GM06990 (cell line): ENCODE results near the gene GPR39.

Experiments used
- DNase-seq: peaks from one replicate; pipeline ENCODE4 v3.0.0-alpha.2; 2011; ENCODE audit not compliant: insufficient read length; ENCODE audit errors: extremely low read depth
- H3K27me3 ChIP-seq: replicated peaks from 2 replicates; pipeline ENCODE4 v1.6.0; 2011; ENCODE audit warnings: low read length; ENCODE audit not compliant: control insufficient read depth, insufficient read depth
- H3K36me3 ChIP-seq: 2 replicates; pipeline ENCODE4 v1.5.1; 2011; ENCODE audit warnings: low read length; ENCODE audit not compliant: control insufficient read depth, insufficient read depth
- H3K4me3 ChIP-seq: replicated peaks from 2 replicates; pipeline ENCODE4 v1.5.1; 2011; ENCODE audit warnings: low read depth, mild to moderate bottlenecking, control low read depth, low read length
- TF ChIP-seq, protein P1 (sequence below): IDR thresholded peaks from 2 replicates; pipeline ENCODE4 v1.5.1; 2011; ENCODE audit warnings: low read length, control low read depth, mild to moderate bottlenecking, inconsistent platforms; ENCODE audit not compliant: insufficient read depth, poor library complexity, severe bottlenecking

The GPR39 gene

DNA sequence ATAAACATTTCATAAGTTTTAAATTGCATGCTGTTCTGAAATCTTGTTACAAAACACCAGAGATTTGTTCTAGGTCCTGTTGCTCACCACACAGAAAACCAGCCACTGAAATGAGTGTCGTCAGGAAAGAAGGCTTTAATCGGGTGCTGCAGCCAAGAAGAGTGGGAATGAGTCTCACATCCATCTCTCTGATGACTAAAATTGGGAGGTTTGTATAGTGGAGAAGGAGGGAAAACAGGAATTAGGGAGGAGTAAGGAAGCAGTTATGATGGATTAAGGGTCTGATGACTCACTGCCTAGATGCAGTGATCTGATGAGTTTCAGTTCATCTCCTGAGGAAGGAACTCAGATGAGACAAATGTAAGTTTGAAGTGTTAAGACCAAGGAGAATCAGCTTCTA, 42.1 kb upstream of the GPR39 start:
- no peak for DNase-seq
- Histone ChIP-seq H3K4me3 (no peak overlapping the region), H3K36me3 (no peaks in the 10 kb centered on the region), H3K27me3 (no peaks in the 10 kb centered on the region)
- TF ChIP-seq, protein P1, sequence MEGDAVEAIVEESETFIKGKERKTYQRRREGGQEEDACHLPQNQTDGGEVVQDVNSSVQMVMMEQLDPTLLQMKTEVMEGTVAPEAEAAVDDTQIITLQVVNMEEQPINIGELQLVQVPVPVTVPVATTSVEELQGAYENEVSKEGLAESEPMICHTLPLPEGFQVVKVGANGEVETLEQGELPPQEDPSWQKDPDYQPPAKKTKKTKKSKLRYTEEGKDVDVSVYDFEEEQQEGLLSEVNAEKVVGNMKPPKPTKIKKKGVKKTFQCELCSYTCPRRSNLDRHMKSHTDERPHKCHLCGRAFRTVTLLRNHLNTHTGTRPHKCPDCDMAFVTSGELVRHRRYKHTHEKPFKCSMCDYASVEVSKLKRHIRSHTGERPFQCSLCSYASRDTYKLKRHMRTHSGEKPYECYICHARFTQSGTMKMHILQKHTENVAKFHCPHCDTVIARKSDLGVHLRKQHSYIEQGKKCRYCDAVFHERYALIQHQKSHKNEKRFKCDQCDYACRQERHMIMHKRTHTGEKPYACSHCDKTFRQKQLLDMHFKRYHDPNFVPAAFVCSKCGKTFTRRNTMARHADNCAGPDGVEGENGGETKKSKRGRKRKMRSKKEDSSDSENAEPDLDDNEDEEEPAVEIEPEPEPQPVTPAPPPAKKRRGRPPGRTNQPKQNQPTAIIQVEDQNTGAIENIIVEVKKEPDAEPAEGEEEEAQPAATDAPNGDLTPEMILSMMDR, result no peak

DNA sequence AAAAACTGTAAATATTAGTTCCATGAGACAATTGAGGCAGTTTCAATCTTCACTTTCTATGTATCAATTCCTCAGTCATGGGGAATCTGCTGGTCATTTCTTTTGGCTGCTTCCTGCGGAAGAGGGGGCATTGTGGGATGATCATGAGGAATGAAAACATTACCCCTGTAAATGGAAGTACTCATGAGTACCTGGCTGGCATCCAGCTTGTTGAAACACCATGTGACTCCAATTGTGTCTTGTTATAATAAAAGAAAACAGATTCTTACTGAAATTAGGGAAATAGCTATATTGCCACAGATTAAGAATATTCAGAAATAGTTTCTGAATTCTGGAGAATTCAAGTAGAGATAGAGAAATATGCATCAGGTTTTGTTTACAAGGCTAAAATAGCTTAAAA, 41.6 kb upstream of the GPR39 start:
- no peaks in the 10 kb centered on the region for H3K27me3 ChIP-seq
- TF ChIP-seq, protein P1, result no peak
- H3K4me3 ChIP-seq, result no peak overlapping the region
- no peaks in the 10 kb centered on the region for H3K36me3 ChIP-seq
- no peak for DNase-seq

DNA sequence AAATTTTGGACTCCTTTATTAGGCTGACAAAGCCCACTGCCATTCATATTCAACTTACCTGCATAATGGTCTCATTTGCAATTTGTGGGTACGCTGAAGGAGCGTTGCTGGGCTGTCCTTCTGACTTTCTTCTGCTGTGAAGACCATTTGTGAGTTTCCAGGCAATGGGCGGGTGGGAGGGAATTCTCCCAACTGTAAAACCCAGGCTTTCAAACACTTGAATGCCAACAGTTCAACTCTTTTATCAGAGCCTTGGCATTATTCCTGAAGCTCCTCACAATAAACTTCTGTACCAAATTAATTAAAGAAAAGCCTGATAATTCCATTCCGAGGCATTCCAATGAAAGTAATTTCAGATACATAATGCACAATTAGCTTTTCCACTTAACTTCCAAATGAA, 35.2 kb upstream of the GPR39 start:
- H3K4me3 ChIP-seq, result no peak overlapping the region
- DNase-seq, result no peak

DNA sequence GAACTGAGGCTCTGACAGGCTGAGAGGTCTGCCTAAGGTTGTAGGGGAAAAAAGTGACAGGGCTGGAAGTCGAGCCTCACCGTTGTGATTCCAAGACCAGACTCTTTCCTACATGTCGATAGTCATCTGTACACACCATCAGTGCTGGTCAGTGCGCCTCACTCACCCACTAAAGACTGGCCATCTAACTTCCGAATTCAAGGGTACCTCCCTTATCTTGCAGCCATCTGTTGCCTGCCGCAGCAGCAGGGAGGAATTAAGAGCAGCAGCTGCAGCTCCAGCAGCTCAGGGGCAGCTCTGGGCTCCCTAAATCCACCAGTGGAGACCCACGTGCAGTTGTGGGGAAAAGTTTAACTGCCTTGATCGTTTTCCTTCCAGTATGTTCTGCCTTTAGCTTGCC, 32.6 kb upstream of the GPR39 start:
- TF ChIP-seq, protein P1, result no peak
- Histone ChIP-seq H3K4me3 (no peak overlapping the region), H3K27me3 (no peaks in the 10 kb centered on the region), H3K36me3 (no peaks in the 10 kb centered on the region)
- no peak for DNase-seq

More for the DNA sequence above, 35.2 kb upstream of the GPR39 start:
- TF ChIP-seq, protein P1, result no peak
- Histone ChIP-seq H3K36me3 (no peaks in the 10 kb centered on the region), H3K27me3 (no peaks in the 10 kb centered on the region)

GRCh38 chr2:132384491-132385151, 32.0 kb upstream of the GPR39 start:
- no peak for DNase-seq
- Histone ChIP-seq H3K4me3 (no peak overlapping the region), H3K27me3 (no peaks in the 10 kb centered on the region), H3K36me3 (no peaks in the 10 kb centered on the region)
- TF ChIP-seq, protein P1, result no peak

DNA sequence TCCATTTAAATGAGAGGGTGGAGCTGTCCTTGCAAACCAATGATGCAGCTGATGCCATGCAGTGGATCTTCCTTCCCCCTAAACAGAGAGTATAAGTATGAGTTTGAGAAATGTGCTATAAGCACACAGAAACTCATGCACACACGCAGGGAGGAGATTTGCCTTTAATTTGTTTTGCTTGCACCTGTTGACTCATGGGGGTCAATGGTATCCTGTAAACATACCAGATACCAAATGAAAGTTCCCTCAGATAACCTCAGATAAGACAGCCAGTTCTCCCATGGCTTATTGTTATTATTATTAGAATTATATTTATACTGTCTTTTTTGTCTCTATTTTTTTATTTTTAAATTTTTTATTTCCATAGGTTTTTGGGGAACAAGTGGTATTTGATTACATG, 29.5 kb upstream of the GPR39 start:
- no peaks in the 10 kb centered on the region for H3K36me3 ChIP-seq
- TF ChIP-seq, protein P1, result no peak
- no peak overlapping the region for H3K4me3 ChIP-seq
- no peak for DNase-seq
- no peaks in the 10 kb centered on the region; the same call in 1 of the 2 replicates for H3K27me3 ChIP-seq
